LHCN-M2 (cell line): ENCODE data around the gene SULT1C4. TPM values are rescaled to one million over a fixed set of nuclear protein-coding genes. Genes with fewer than 3 reads are reported as not detected.
"Not testable (repeated sequence)": the region's sequence is repeated elsewhere in the genome, so short reads cannot be mapped to it uniquely, and the experiment has no call there.

Experiments used
- DNase-seq: peaks from one replicate; pipeline ENCODE4 v3.0.0-alpha.2; 2012; ENCODE audit warnings: low read depth
- polyA plus RNA-seq: library from polyadenylated mRNA; unstranded; fragments of >200 nt; gene quantifications from one replicate; pipeline ENCODE4 v1.2.1, GENCODE V29; 2012; ENCODE audit warnings: missing spikeins
- total RNA-seq: library from RNA; depleted of rRNA; stranded (reverse); fragments of >200 nt; gene quantifications from 2 replicates; pipeline ENCODE4 v1.2.3, GENCODE V29; 2014; rRNA removed

The SULT1C4 gene
- total RNA-seq: not detected in 2 replicates
- not detected for polyA plus RNA-seq

- DNase-seq: no peak
Observed at GRCh38 chr2:108377815-108378630, at the start of gene SULT1C4. Gene SULT1C4 (plus strand): TSS chr2:108377954. CDS start chr2:108378338, 384 bp downstream.

GRCh38 chr2:108329771-108330170, 48.0 kb upstream of the SULT1C4 start:
- DNase-seq: no peak

- no peak for DNase-seq
Observed at GRCh38 chr2:108330979-108331378, 46.8 kb upstream of the SULT1C4 start.

- no peak for DNase-seq
Observed at GRCh38 chr2:108345951-108346350, 31.8 kb upstream of the SULT1C4 start.

- DNase-seq: no peak
Observed at GRCh38 chr2:108346827-108347226, 30.9 kb upstream of the SULT1C4 start.

- no peak for DNase-seq
Observed at GRCh38 chr2:108347786-108348185, 30.0 kb upstream of the SULT1C4 start.

GRCh38 chr2:108348816-108349570, 28.8 kb upstream of the SULT1C4 start:
- no peak for DNase-seq

- no peak for DNase-seq
Observed at GRCh38 chr2:108349571-108349928, 28.2 kb upstream of the SULT1C4 start.

- peak; percentile 20 for DNase-seq
Observed at GRCh38 chr2:108351889-108352288, 25.9 kb upstream of the SULT1C4 start.

- DNase-seq: no peak
Observed at GRCh38 chr2:108354136-108354535, 23.6 kb upstream of the SULT1C4 start.

GRCh38 chr2:108355906-108356734, 21.6 kb upstream of the SULT1C4 start:
- no peak for DNase-seq

- not testable (repeated sequence) for DNase-seq
Observed at GRCh38 chr2:108359336-108359735, 18.4 kb upstream of the SULT1C4 start.

- DNase-seq: no peak
Observed at GRCh38 chr2:108360776-108361468, 16.8 kb upstream of the SULT1C4 start.

GRCh38 chr2:108363024-108363907, 14.5 kb upstream of the SULT1C4 start:
- DNase-seq: no peak

- peak; percentile 54 for DNase-seq
Observed at GRCh38 chr2:108363908-108364225, 13.9 kb upstream of the SULT1C4 start.

- peak; percentile 53 for DNase-seq
Observed at GRCh38 chr2:108364676-108365297, 13.0 kb upstream of the SULT1C4 start.

- DNase-seq: no peak
Observed at GRCh38 chr2:108365656-108366055, 12.1 kb upstream of the SULT1C4 start.

- DNase-seq: no peak
Observed at GRCh38 chr2:108367014-108367413, 10.7 kb upstream of the SULT1C4 start.

- no peak for DNase-seq
Observed at GRCh38 chr2:108367561-108368175, 10.1 kb upstream of the SULT1C4 start.
